Thyroid gland (tissue), 4 donors: ENCODE measurements around the gene ALKBH4. TPM values are rescaled to one million over a fixed set of nuclear protein-coding genes. Genes with fewer than 3 reads are reported as not detected.
"Not testable (repeated sequence)": the region's sequence is repeated elsewhere in the genome, so short reads cannot be mapped to it uniquely, and the experiment has no call there.

Source experiments
- DNase-seq, 2 donors: peaks; one replicate each; pipeline ENCODE4 v3.0.0-alpha.2; 2019
- H3K27ac ChIP-seq, 3 donors: fragments of 200-600 bp; sonication (generic); 1 replicate in 2 of 3; 2 replicates in 1 of 3; pipeline ENCODE4 v1.5.1; 2016 to 2019; ENCODE audit warnings: mild to moderate bottlenecking in 1 of 3, moderate library complexity in 1 of 3
- H3K27me3 ChIP-seq: fragments of 200-600 bp; sonication (generic); one replicate; pipeline ENCODE4 v1.5.1; 2019
- H3K36me3 ChIP-seq, 2 donors: fragments of 200-600 bp; sonication (generic); one replicate each; pipeline ENCODE4 v1.5.1; 2016 to 2019
- H3K4me1 ChIP-seq, 2 donors: fragments of 200-600 bp; sonication (generic); one replicate each; pipeline ENCODE4 v1.5.1; 2017 to 2019
- H3K4me3 ChIP-seq, 3 donors: fragments of 200-600 bp; sonication (generic); replicated peaks in 1 of 3; 1 replicate in 2 of 3; 2 replicates in 1 of 3; pipeline ENCODE4 v1.5.1; 2016; ENCODE audit warnings: mild to moderate bottlenecking in 1 of 3
- H3K9me3 ChIP-seq: fragments of 200-600 bp; sonication (generic); one replicate; pipeline ENCODE4 v1.5.1; 2017
- CTCF ChIP-seq, 6 experiments: fragments of 200-600 bp in 3 of 6; fragments of 450-650 bp in 3 of 6; sonication (generic) in 3 of 6; IDR thresholded peaks; one replicate each; pipeline ENCODE4 v1.5.1; 2016 to 2019; ENCODE audit warnings: antibody characterized with exemption in 6 of 6, mild to moderate bottlenecking in 2 of 6, inconsistent platforms in 1 of 6, moderate library complexity in 1 of 6
- POLR2A ChIP-seq, 2 donors: fragments of 450-650 bp; IDR thresholded peaks; one replicate each; pipeline ENCODE4 v1.6.1; 2017; ENCODE audit warnings: antibody characterized with exemption in 2 of 2, mild to moderate bottlenecking in 2 of 2, moderate library complexity in 1 of 2
- WGBS, 2 donors: methylation state at CpG; one replicate each; pipeline ENCODE4 v1.1.5; 2017; 5-methylcytosine and 5-hydroxymethylcytosine counted together
- intact Hi-C: fragments of 100-400 bp; cut with DNase I; formaldehyde crosslinking; loops from one replicate; pipeline ENCODE4 v1.15.1; 2023
- total RNA-seq, 4 donors: library from RNA; depleted of rRNA; stranded (reverse); fragments of >200 nt; gene quantifications; one replicate each; pipeline ENCODE4 v1.2.3, GENCODE V29; 2016

The ALKBH4 gene
- total RNA-seq, 4 donors from 2014 or later = 16.9 to 42.2 (median 28.6) TPM

GRCh38 chr7:102459221-102459844, 5.3 kb downstream of the ALKBH4 start:
- H3K27ac ChIP-seq = no peak overlapping the region
- no peaks in the 10 kb centered on the region for H3K27me3 ChIP-seq
- peaks cover 16 to 19% of the 10 kb centered on the region in 2 donors for H3K36me3 ChIP-seq
- WGBS, 2 donors = 87 to 94% methylated on average over 18 to 19 of the region's 24 CpGs
- no peak for TF ChIP-seq CTCF (IDR thresholded peaks at IDR 0.05)
- no peak for TF ChIP-seq POLR2A (IDR thresholded peaks at IDR 0.05)
- no peak for DNase-seq
- H3K4me3 ChIP-seq = no peak overlapping the region
- intact Hi-C loops = no loop called here
- H3K9me3 ChIP-seq = no peaks in the 10 kb centered on the region
- H3K4me1 ChIP-seq = peaks cover 7 to 10% of the 10 kb centered on the region in 2 donors

DNA sequence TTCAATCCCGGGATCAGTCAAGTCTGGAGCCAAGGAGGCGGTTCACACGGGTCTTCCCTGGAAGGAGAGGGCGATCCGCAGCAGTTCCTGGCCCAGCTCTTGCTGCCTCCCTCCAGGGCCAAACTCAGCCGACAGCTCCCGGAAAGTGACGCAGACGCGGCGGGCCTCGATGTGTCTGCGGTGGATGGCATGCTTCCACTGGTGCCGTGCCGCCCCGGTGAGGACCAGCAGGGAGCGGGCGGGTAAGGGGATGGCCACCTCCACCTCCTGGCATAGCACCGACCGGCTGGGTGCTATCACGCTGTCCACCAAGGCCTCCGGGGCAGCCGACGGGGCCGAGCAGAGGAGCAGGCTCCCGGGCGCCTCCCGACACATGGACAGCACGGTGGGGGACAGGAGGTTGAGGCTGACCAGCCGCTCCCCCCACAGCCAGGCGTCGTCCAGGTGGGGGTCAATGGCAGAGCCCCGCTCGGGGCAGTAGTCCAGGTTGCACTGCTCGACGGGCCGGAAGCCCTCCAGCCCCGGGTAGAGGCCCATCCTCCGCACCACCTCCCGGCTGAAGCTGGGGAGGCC, 7.2 kb downstream of the ALKBH4 start:
- no peak for DNase-seq
- Histone ChIP-seq H3K4me3 (no peak overlapping the region), H3K27ac (no peak overlapping the region), H3K36me3 (peaks cover 16 to 19% of the 10 kb centered on the region in 2 donors), H3K27me3 (no peaks in the 10 kb centered on the region), H3K4me1 (no peaks in the 10 kb centered on the region), H3K9me3 (no peaks in the 10 kb centered on the region)
- WGBS, 2 donors = 94 to 96% methylated on average over 17 to 32 of the region's 40 CpGs
- TF ChIP-seq CTCF (IDR thresholded peaks at IDR 0.05) (no peak), POLR2A (IDR thresholded peaks at IDR 0.05) (no peak)
- intact Hi-C loops = no loop called here

DNA sequence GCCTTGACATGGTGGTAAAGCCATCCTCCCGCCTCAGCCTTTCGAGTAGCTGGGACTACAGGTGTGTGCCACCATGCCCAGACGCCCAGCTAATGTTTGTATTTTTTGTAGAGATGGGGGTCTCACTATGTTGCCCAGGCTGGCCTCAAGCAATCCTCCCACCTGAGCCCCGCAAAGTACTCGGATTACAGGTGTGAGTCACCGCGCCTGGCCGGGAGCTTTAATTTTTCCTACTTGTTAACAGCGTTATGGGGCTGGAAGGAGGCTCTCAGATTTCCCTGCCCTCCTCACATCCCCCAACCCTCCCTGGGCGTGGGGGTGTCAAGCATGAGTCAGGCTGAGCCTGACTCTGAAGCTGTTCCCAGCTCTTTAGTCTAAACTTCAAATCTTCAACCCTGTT, 8.3 kb downstream of the ALKBH4 start:
- TF ChIP-seq POLR2A (IDR thresholded peaks at IDR 0.05) (no peak), CTCF (IDR thresholded peaks at IDR 0.05) (no peak)
- intact Hi-C loops = no loop called here
- Histone ChIP-seq H3K36me3 (peaks cover 16 to 19% of the 10 kb centered on the region in 2 donors), H3K27me3 (no peaks in the 10 kb centered on the region), H3K27ac (no peak overlapping the region), H3K4me1 (no peaks in the 10 kb centered on the region), H3K4me3 (no peak overlapping the region), H3K9me3 (no peaks in the 10 kb centered on the region)
- 94 to 96% methylated on average over 9 to 10 of the region's 10 CpGs for WGBS, 2 donors
- no peak for DNase-seq

DNA sequence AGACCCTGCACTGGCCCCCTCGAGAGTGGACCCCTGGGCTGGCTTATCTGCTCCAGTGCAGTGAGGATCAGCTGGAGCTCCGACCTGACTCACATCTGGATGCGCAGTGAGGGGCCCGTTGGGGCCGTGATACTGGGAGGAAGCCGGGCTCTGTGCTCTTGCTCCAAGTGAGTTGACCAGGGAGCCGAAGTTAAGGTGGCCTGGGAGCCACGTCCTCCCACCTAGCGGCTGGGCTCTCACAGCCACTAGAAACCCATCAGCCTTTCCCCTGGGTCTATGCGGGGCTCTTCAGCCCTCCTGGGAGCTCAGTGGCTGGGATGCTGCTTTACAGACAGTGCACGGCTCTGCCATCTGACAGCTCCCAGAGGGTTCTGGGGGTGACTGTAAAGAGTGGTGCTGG, 9.1 kb downstream of the ALKBH4 start:
- 93 to 100% methylated on average over 5 to 10 of the region's 11 CpGs for WGBS, 2 donors
- DNase-seq = no peak
- Histone ChIP-seq H3K9me3 (no peaks in the 10 kb centered on the region), H3K27me3 (no peaks in the 10 kb centered on the region), H3K4me3 (no peak overlapping the region), H3K4me1 (no peaks in the 10 kb centered on the region), H3K27ac (no peak overlapping the region), H3K36me3 (peaks cover 16 to 19% of the 10 kb centered on the region in 2 donors)
- TF ChIP-seq POLR2A (IDR thresholded peaks at IDR 0.05) (no peak), CTCF (IDR thresholded peaks at IDR 0.05) (no peak)
- intact Hi-C loops = no loop called here

DNA sequence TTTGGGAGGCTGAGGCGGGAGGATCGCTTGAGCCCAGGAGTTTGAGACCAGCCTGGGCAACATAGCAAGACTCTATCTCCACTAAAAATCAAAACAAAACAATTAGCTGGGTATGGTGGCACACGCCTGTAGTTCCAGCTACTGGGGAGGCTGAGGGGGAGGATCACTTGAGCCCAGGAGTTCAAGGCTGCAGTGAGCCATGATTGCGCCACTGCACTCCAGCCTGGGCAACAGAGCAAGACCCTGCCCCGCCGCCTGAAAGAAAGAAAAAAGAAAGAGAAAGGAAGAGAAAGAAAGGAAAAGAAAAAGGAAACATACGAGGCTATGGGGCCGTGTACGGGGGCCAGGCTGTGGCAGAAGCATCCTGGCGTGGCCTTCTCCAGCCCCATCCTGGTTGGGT, 9.7 kb downstream of the ALKBH4 start:
- intact Hi-C loops, H3K27ac ChIP-seq, H3K9me3 ChIP-seq, H3K4me3 ChIP-seq, H3K4me1 ChIP-seq, H3K27me3 ChIP-seq, DNase-seq: not testable (repeated sequence)
- WGBS, 2 donors = 95 to 96% methylated on average over 10 of the region's 10 CpGs
- peaks cover 16 to 19% of the 10 kb centered on the region in 2 donors for H3K36me3 ChIP-seq
